Mucosa of rectum (tissue), 2 donors: ENCODE results near the gene PPARA.

Experiments
- H3K27ac ChIP-seq, 2 donors: one replicate each; pipeline ENCODE4 v1.7.0; 2013; ENCODE audit warnings: inconsistent platforms in 2 of 2, low read depth in 2 of 2, low read length in 2 of 2
- H3K27me3 ChIP-seq, 2 donors: one replicate each; pipeline ENCODE4 v1.7.0; 2013; ENCODE audit warnings: low read length in 2 of 2; ENCODE audit not compliant: control insufficient read depth in 2 of 2, insufficient read depth in 2 of 2
- H3K36me3 ChIP-seq, 2 donors: one replicate each; pipeline ENCODE4 v1.7.0; 2013; ENCODE audit warnings: low read length in 2 of 2; ENCODE audit not compliant: control insufficient read depth in 2 of 2, insufficient read depth in 2 of 2
- H3K4me1 ChIP-seq, 2 donors: one replicate each; pipeline ENCODE4 v1.7.0; 2013; ENCODE audit warnings: low read length in 2 of 2, mild to moderate bottlenecking in 1 of 2; ENCODE audit not compliant: control insufficient read depth in 2 of 2, insufficient read depth in 2 of 2
- H3K4me3 ChIP-seq, 2 donors: one replicate each; pipeline ENCODE4 v1.7.0; 2013; ENCODE audit warnings: low read length in 2 of 2
- H3K9ac ChIP-seq, 2 donors: one replicate each; pipeline ENCODE4 v1.7.0; 2013; ENCODE audit warnings: low read length in 2 of 2, low read depth in 1 of 2, mild to moderate bottlenecking in 1 of 2
- H3K9me3 ChIP-seq, 2 donors: one replicate each; pipeline ENCODE4 v1.7.0; 2013; ENCODE audit warnings: low read length in 2 of 2; ENCODE audit not compliant: control insufficient read depth in 2 of 2
- donor health status: healthy.
- donor health status: Normal muscosa, but diverticular disease.

PPARA gene

GRCh38 chr22:46107089-46107664 is 43.1 kb upstream of the PPARA start:
- H3K9me3 ChIP-seq = no peaks in the 10 kb centered on the region
- H3K4me1 ChIP-seq = peaks cover 44% of the 10 kb centered on the region in 2 donors
- no peaks in the 10 kb centered on the region for H3K27me3 ChIP-seq
- H3K9ac ChIP-seq = peak overlapping the region; percentile 9 to 30
- no peak overlapping the region for H3K4me3 ChIP-seq
- H3K36me3 ChIP-seq = peaks cover 28 to 31% of the 10 kb centered on the region in 2 donors
- peak overlapping the region; percentile 66 to 75 for H3K27ac ChIP-seq

- Histone ChIP-seq H3K36me3 (peaks cover 23 to 28% of the 10 kb centered on the region in 2 donors), H3K9ac (peak overlapping the region in 1 of 2 donors; percentile 30), H3K27me3 (no peaks in the 10 kb centered on the region), H3K9me3 (no peaks in the 10 kb centered on the region), H3K4me3 (no peak overlapping the region), H3K4me1 (peaks cover 44% of the 10 kb centered on the region in 2 donors), H3K27ac (peak overlapping the region; percentile 66 to 75)
These were observed 42.4 kb upstream of the PPARA start for GRCh38 chr22:46107753-46108563.

- Histone ChIP-seq H3K27me3 (no peaks in the 10 kb centered on the region), H3K27ac (peak overlapping the region in 1 of 2 donors; percentile 43), H3K9ac (no peak overlapping the region), H3K4me3 (no peak overlapping the region), H3K4me1 (peaks cover 44% of the 10 kb centered on the region in 2 donors), H3K9me3 (no peaks in the 10 kb centered on the region), H3K36me3 (peaks cover 22 to 25% of the 10 kb centered on the region in 2 donors)
These were observed 41.5 kb upstream of the PPARA start for GRCh38 chr22:46108564-46109473.

- Histone ChIP-seq H3K4me1 (peaks cover 43 to 44% of the 10 kb centered on the region in 2 donors), H3K9me3 (no peaks in the 10 kb centered on the region), H3K9ac (no peak overlapping the region), H3K4me3 (no peak overlapping the region), H3K27ac (peak overlapping the region in 1 of 2 donors; percentile 38), H3K36me3 (peaks cover 22 to 25% of the 10 kb centered on the region in 2 donors), H3K27me3 (no peaks in the 10 kb centered on the region)
These were observed 40.8 kb upstream of the PPARA start for GRCh38 chr22:46109474-46110003.

GRCh38 chr22:46110215-46110614 is 40.1 kb upstream of the PPARA start:
- Histone ChIP-seq H3K4me3 (no peak overlapping the region), H3K4me1 (peaks cover 37 to 38% of the 10 kb centered on the region in 2 donors), H3K36me3 (peaks cover 22 to 25% of the 10 kb centered on the region in 2 donors), H3K9me3 (no peaks in the 10 kb centered on the region), H3K9ac (no peak overlapping the region), H3K27ac (peak overlapping the region in 1 of 2 donors; percentile 38), H3K27me3 (no peaks in the 10 kb centered on the region)

GRCh38 chr22:46111645-46112306 is 38.5 kb upstream of the PPARA start:
- Histone ChIP-seq H3K9ac (no peak overlapping the region), H3K4me1 (peaks cover 33 to 35% of the 10 kb centered on the region in 2 donors), H3K36me3 (peaks cover 19 to 25% of the 10 kb centered on the region in 2 donors), H3K4me3 (no peak overlapping the region), H3K27me3 (no peaks in the 10 kb centered on the region), H3K9me3 (no peaks in the 10 kb centered on the region), H3K27ac (peak overlapping the region in 1 of 2 donors; percentile 9)

GRCh38 chr22:46112405-46112804 is 37.9 kb upstream of the PPARA start:
- peak overlapping the region; percentile 2 to 5 for H3K27ac ChIP-seq
- peaks cover 19 to 25% of the 10 kb centered on the region in 2 donors for H3K36me3 ChIP-seq

GRCh38 chr22:46113110-46113909 is 37.0 kb upstream of the PPARA start:
- no peaks in the 10 kb centered on the region for H3K27me3 ChIP-seq
- H3K36me3 ChIP-seq = peaks cover 19 to 25% of the 10 kb centered on the region in 2 donors
- H3K9me3 ChIP-seq = no peaks in the 10 kb centered on the region
- peaks cover 19 to 21% of the 10 kb centered on the region in 2 donors for H3K4me1 ChIP-seq
- H3K4me3 ChIP-seq = no peak overlapping the region
- no peak overlapping the region for H3K9ac ChIP-seq
- H3K27ac ChIP-seq = peak overlapping the region in 1 of 2 donors; percentile 9

More at GRCh38 chr22:46112405-46112804, 37.9 kb upstream of the PPARA start:
- Histone ChIP-seq H3K9ac (no peak overlapping the region), H3K27me3 (no peaks in the 10 kb centered on the region), H3K9me3 (no peaks in the 10 kb centered on the region), H3K4me3 (no peak overlapping the region), H3K4me1 (peaks cover 28 to 29% of the 10 kb centered on the region in 2 donors)
